SJSA1 (cell line): Measurements from ENCODE around the gene SCNN1B. TPM values are rescaled to one million over a fixed set of nuclear protein-coding genes. Genes with fewer than 3 reads are reported as not detected.

ENCODE experiments used
- DNase-seq, 2 experiments: peaks; one replicate each; pipeline ENCODE4 v3.0.0-alpha.2; 2015 to 2020; ENCODE audit warnings: low spot score in 2 of 2, low read depth in 1 of 2
- H3K27ac ChIP-seq: fragments of 250-450 bp; sonication (Bioruptor Pico); 2 replicates; pipeline ENCODE4 v1.5.1; 2020; ENCODE audit warnings: mild to moderate bottlenecking, moderate library complexity
- H3K27me3 ChIP-seq: fragments of 250-450 bp; sonication (Bioruptor Pico); replicated peaks from 2 replicates; pipeline ENCODE4 v1.5.1; 2020; ENCODE audit warnings: mild to moderate bottlenecking, moderate library complexity
- H3K36me3 ChIP-seq: fragments of 250-450 bp; sonication (Bioruptor Pico); 2 replicates; pipeline ENCODE4 v1.5.1; 2020; ENCODE audit warnings: mild to moderate bottlenecking
- H3K4me1 ChIP-seq: fragments of 250-450 bp; sonication (Bioruptor Pico); replicated peaks from 2 replicates; pipeline ENCODE4 v1.6.1; 2021; ENCODE audit warnings: mild to moderate bottlenecking
- H3K4me3 ChIP-seq: fragments of 250-450 bp; sonication (Bioruptor Pico); 2 replicates; pipeline ENCODE4 v1.5.1; 2020; ENCODE audit warnings: mild to moderate bottlenecking
- H3K9me3 ChIP-seq: fragments of 250-450 bp; sonication (Bioruptor Pico); replicated peaks from 2 replicates; pipeline ENCODE4 v1.5.1; 2020; ENCODE audit warnings: mild to moderate bottlenecking
- total RNA-seq: library from RNA; depleted of rRNA; stranded (reverse); fragments of >200 nt; shearing (Covaris generic); gene quantifications from 2 replicates; pipeline ENCODE4 v1.2.3, GENCODE V29; 2014

SCNN1B gene
- total RNA-seq, 1 experiment from 2014 or later: not detected

- H3K9me3 ChIP-seq: no peaks in the 10 kb centered on the region
- DNase-seq: no peak
- H3K4me3 ChIP-seq: no peak overlapping the region
- H3K36me3 ChIP-seq: no peaks in the 10 kb centered on the region
- no peak overlapping the region for H3K27ac ChIP-seq
- no peaks in the 10 kb centered on the region; the same call in 1 of the 2 replicates for H3K4me1 ChIP-seq
- H3K27me3 ChIP-seq: no peaks in the 10 kb centered on the region
These were observed 35.9 kb downstream of the SCNN1B start for GRCh38 chr16:23337836-23338550.

GRCh38 chr16:23339787-23340186, 37.7 kb downstream of the SCNN1B start:
- no peaks in the 10 kb centered on the region for H3K36me3 ChIP-seq
- H3K4me3 ChIP-seq: no peak overlapping the region
- H3K27ac ChIP-seq: no peak overlapping the region
- H3K4me1 ChIP-seq: no peaks in the 10 kb centered on the region; the same call in 1 of the 2 replicates
- DNase-seq: no peak
- no peaks in the 10 kb centered on the region for H3K27me3 ChIP-seq
- H3K9me3 ChIP-seq: no peaks in the 10 kb centered on the region

- no peak for DNase-seq
- Histone ChIP-seq H3K4me1 (no peaks in the 10 kb centered on the region; the same call in 1 of the 2 replicates), H3K4me3 (no peak overlapping the region), H3K36me3 (no peaks in the 10 kb centered on the region), H3K9me3 (no peaks in the 10 kb centered on the region), H3K27ac (no peak overlapping the region), H3K27me3 (no peaks in the 10 kb centered on the region)
These were observed 40.1 kb downstream of the SCNN1B start for GRCh38 chr16:23342083-23342640.

GRCh38 chr16:23343643-23344612, 41.8 kb downstream of the SCNN1B start:
- no peak overlapping the region for H3K4me3 ChIP-seq
- H3K27me3 ChIP-seq: no peaks in the 10 kb centered on the region
- no peak overlapping the region for H3K27ac ChIP-seq
- no peaks in the 10 kb centered on the region for H3K36me3 ChIP-seq
- DNase-seq: no peak
- no peaks in the 10 kb centered on the region for H3K9me3 ChIP-seq
- no peaks in the 10 kb centered on the region; the same call in 1 of the 2 replicates for H3K4me1 ChIP-seq

- Histone ChIP-seq H3K27me3 (no peaks in the 10 kb centered on the region), H3K9me3 (no peaks in the 10 kb centered on the region), H3K4me3 (no peak overlapping the region), H3K36me3 (no peaks in the 10 kb centered on the region), H3K27ac (no peak overlapping the region), H3K4me1 (no peaks in the 10 kb centered on the region; the same call in 1 of the 2 replicates)
- no peak for DNase-seq
These were observed 43.1 kb downstream of the SCNN1B start for GRCh38 chr16:23345237-23345636.

GRCh38 chr16:23348579-23349469, 46.7 kb downstream of the SCNN1B start:
- Histone ChIP-seq H3K4me3 (no peak overlapping the region), H3K36me3 (no peaks in the 10 kb centered on the region), H3K4me1 (no peaks in the 10 kb centered on the region), H3K27ac (no peak overlapping the region), H3K9me3 (no peaks in the 10 kb centered on the region), H3K27me3 (no peaks in the 10 kb centered on the region)
- no peak for DNase-seq

- no peaks in the 10 kb centered on the region for H3K36me3 ChIP-seq
These were observed 49.3 kb downstream of the SCNN1B start for GRCh38 chr16:23351360-23351759.

GRCh38 chr16:23353440-23353839, 51.3 kb downstream of the SCNN1B start:
- Histone ChIP-seq H3K4me3 (no peak overlapping the region), H3K27ac (no peak overlapping the region), H3K36me3 (no peaks in the 10 kb centered on the region), H3K9me3 (no peaks in the 10 kb centered on the region), H3K27me3 (no peaks in the 10 kb centered on the region), H3K4me1 (no peaks in the 10 kb centered on the region)
- DNase-seq: no peak

More at GRCh38 chr16:23351360-23351759, 49.3 kb downstream of the SCNN1B start:
- H3K4me1 ChIP-seq: no peaks in the 10 kb centered on the region
- H3K9me3 ChIP-seq: no peaks in the 10 kb centered on the region
- no peak overlapping the region for H3K27ac ChIP-seq
- DNase-seq: no peak
- H3K27me3 ChIP-seq: no peaks in the 10 kb centered on the region
- H3K4me3 ChIP-seq: no peak overlapping the region

- H3K4me3 ChIP-seq: no peak overlapping the region
- no peaks in the 10 kb centered on the region for H3K36me3 ChIP-seq
- no peaks in the 10 kb centered on the region for H3K9me3 ChIP-seq
- no peak overlapping the region for H3K27ac ChIP-seq
- H3K4me1 ChIP-seq: no peaks in the 10 kb centered on the region
- DNase-seq: no peak
- no peaks in the 10 kb centered on the region for H3K27me3 ChIP-seq
These were observed 52.1 kb downstream of the SCNN1B start for GRCh38 chr16:23354246-23354645.

- Histone ChIP-seq H3K9me3 (no peaks in the 10 kb centered on the region), H3K27ac (no peak overlapping the region), H3K27me3 (no peaks in the 10 kb centered on the region), H3K4me3 (no peak overlapping the region), H3K36me3 (no peaks in the 10 kb centered on the region), H3K4me1 (no peaks in the 10 kb centered on the region)
- DNase-seq: no peak
These were observed 53.1 kb downstream of the SCNN1B start for GRCh38 chr16:23355106-23355670.

- H3K27ac ChIP-seq: no peak overlapping the region
- H3K27me3 ChIP-seq: no peaks in the 10 kb centered on the region
- H3K4me3 ChIP-seq: no peak overlapping the region
- no peaks in the 10 kb centered on the region for H3K36me3 ChIP-seq
- DNase-seq: no peak
- no peaks in the 10 kb centered on the region for H3K9me3 ChIP-seq
- H3K4me1 ChIP-seq: no peaks in the 10 kb centered on the region
These were observed 54.8 kb downstream of the SCNN1B start for GRCh38 chr16:23356941-23357340.

- no peak for DNase-seq
- H3K9me3 ChIP-seq: no peaks in the 10 kb centered on the region
- no peaks in the 10 kb centered on the region for H3K4me1 ChIP-seq
- no peak overlapping the region for H3K4me3 ChIP-seq
- no peak overlapping the region for H3K27ac ChIP-seq
- H3K27me3 ChIP-seq: no peaks in the 10 kb centered on the region
- H3K36me3 ChIP-seq: no peaks in the 10 kb centered on the region
These were observed 55.7 kb downstream of the SCNN1B start for GRCh38 chr16:23357761-23358290.
